HG03571 (cell line): Measurements from ENCODE around the gene DLX1.
"Not testable (repeated sequence)": the region's sequence is repeated elsewhere in the genome, so short reads cannot be mapped to it uniquely, and the experiment has no call there.

Experiments used
- ATAC-seq: cut with Tn5 transposase; IDR thresholded peaks from one replicate; pipeline ENCODE4 v1.9.1; 2021; ENCODE audit not compliant: unreplicated experiment

Gene DLX1

DNA sequence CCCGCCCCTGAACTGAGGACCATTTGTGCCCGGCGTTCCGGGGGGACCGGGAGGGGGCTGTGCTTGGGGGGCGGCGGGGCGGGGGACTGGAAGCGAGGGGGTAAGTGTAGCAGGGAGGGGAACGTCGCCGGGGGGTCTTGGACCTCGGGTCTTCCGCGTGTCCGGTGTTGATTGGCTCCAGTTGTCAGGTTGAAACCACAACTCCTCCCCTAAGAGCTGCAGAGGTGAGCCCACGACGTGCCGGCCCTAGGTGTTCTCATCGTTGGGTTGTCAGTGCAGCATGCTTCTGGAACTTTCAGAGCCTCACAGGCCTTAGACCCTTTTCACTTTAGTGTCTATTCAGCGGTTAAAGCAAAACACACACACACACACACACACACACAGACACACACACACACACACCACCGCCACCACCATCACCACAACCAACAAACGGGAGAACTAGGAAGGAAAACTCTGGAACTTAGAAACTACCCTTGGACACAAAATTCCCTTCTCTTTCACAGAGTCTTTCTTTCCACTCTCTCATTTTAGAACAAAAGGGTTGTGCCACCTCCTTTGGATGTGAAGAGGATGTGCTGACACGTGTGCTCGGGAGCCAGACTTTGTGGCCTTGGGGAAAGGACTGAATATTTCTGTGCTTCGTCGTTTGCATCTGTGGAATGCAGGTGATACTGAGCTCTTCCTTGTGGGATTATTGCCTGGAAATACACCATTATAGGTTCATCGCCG, 24.1 kb downstream of the DLX1 start:
- no peak for ATAC-seq

DNA sequence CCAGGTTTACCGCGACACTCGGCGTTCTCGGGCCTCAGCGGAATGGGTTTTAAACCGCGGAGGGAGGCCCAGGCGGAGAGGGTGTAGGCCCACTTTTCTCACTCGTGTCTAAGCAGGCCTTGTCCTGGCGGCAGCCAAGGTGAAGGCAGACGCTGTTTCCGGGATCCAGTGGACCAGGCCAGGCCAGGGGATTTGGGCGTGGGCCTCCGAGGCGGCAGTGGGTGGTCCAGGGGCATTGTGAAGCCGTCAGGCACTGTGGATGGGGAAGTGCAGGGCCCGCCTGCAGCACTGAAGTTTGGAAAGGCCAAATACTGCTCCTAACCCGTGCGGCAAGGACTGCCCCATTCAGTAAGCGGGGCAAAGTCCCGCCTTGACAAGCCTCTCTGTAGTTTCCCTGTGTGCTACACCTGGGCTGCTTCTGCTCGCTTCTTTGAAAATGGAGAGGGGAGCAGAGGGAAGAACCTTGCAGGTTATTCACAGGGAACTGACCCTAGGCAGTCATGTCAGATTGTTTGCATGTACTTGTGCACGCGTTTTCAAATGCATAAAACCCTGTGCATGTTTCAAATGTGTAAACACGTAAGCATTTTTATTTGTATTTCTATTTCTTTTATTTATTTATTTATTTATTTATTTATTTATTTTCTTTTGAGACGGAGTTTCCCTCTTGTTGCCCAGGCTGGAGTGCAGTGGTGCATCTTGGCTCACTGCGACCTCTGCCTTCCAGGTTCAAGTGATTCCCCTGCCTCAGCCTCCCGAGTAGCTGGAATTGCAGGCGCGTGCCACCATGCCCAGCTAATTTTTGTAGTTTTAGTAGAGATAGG, 24.9 kb downstream of the DLX1 start:
- no peak for ATAC-seq

DNA sequence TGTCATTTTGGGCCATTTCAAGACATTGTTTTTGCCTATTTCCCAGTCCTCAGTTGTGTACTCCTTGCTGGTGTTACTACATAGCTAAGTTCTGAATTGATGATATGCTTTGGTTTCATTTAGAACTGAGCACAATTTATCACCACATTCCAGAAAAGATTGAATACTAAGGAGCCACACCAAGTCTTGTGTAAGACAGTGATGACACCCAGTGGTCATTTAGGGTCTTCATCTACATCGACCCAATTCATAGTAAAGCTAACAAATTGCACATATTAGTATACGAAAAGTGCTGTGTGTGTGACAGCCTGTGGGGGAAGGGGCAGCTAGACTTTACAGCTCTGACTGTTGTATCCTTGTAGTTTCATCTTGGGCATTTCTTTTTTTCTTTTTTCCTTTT, 28.3 kb downstream of the DLX1 start:
- no peak for ATAC-seq

DNA sequence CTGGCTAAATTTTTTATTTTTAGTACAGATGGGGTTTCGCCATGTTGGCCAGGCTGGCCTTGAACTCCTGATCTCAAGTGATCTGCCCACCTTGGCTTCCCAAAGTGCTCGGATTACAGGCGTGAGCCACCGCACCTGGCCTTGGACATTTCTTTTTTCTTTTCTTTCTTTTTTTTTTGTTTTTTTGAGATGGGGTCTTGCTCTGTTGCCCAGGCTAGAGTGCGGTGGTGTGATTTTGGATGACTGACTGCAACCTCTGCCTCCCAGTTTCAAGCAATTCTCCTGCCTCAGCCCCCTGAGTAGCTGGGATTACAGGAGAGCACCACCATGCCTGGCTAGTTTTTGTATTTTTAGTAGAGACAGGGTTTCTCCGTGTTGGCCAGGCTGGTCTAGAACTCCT, 28.9 kb downstream of the DLX1 start:
- ATAC-seq, result not testable (repeated sequence)

DNA sequence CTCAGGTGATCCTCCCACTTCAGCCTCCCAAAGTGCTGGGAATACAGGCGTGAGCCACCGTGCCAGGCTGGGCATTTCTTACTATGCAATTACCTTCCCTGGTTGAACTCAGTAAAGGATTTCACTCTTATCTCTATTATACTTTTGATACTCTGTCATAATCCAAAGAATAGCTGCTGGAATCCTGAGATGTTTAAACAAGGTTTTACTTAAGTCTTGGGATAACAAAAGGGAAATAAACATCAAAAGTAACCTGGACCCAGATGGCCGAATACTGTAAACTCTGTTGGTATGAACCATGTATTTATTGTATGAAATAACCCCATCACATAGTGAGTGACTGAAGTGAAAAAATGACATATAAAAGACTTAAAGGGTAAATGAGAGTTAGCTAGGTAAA, 29.3 kb downstream of the DLX1 start:
- ATAC-seq, result no peak

- ATAC-seq, result no peak
Measured at GRCh38 chr2:172116107-172116506, 30.8 kb downstream of the DLX1 start.

GRCh38 chr2:172119089-172119488, 33.8 kb downstream of the DLX1 start:
- no peak for ATAC-seq

GRCh38 chr2:172120118-172120517, 34.8 kb downstream of the DLX1 start:
- ATAC-seq, result no peak

GRCh38 chr2:172128484-172128883, 43.2 kb downstream of the DLX1 start:
- no peak for ATAC-seq

DNA sequence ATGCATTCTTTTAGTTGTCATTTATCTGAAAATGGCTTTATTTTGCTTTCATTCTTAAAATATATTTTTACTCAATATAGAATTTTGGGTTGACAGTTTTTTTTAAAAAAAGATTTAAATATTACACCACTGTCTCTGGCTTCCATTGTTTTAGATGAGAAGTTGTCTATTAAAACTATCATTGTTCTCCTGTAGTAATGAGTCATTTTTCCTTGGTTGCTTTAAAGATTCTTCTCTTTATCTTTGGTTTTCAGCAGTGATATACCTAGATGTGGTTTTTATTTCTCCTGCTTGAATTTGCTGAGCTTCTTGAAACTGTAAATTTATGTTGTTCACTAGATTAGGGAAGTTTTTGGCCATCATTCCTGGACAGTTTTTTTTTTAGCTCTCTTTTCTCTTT, 44.1 kb downstream of the DLX1 start:
- ATAC-seq, result no peak

DNA sequence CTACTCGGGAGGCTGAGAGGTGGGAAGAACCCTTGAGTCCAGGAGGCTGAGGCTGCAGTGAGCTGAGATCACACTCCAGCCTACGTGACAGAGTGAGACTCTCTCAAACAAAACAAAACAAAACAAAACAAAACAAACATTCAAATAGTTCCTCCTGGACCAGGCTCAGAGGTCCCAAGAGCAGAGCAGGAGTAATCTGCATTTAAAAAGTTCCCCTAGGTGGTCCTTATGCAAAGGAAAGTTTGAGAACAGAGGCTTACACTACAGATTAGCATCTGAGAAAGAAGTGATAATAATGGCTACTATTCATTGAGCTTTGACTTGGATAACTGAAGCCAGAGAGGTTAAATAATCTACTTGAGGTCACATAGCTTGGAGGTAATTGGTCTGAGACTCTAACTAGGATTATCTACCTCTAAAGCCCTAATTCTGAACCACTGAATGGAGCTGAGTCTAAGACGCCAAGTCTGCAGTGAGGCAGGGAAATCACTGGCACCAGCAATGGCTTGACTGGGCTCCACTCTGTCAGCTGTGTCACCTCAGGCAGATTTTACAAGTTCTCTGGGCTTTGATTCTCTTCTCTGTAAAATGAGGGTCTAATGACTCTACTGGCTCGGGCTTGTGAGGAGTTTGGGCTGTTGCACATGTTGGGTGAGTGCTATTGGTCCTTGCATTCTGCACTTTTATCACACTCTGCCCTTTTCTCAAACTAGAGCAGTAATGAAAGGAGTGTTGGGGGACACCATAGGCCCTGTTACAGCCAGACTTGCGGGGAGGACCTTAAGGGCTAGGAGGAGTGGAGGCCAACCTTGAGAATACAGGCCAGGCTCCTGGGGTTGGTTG, 46.6 kb downstream of the DLX1 start:
- no peak for ATAC-seq

- ATAC-seq, result no peak
Measured at GRCh38 chr2:172134270-172134669, 49.0 kb downstream of the DLX1 start.

- no peak for ATAC-seq
Measured at GRCh38 chr2:172135446-172135845, 50.1 kb downstream of the DLX1 start.

- no peak for ATAC-seq
Measured at GRCh38 chr2:172137109-172137508, 51.8 kb downstream of the DLX1 start.

DNA sequence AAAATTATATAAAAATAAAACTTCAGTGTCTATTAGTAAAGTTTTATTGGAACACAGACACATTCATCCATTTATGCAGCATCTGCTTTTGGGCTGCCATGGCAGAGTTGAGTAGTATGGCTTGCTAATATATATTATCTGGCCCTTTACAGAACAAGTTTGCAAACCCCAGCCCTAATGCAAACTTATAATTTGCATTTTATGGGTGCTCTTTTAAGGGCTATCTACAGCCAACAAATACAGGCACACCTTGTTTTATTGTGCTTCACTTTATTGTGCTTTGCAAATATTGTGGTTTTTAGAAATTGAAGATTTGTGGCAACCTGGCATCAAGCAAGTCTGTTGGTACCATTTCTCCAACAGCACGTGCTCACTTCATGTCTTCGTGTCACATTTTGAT, 52.6 kb downstream of the DLX1 start:
- no peak for ATAC-seq

GRCh38 chr2:172138727-172139126, 53.4 kb downstream of the DLX1 start:
- ATAC-seq, result not testable (repeated sequence)
